CD4-positive, alpha-beta T cell treated with Interleukin-10 for 1 hour (primary cell): Measurements from ENCODE around the gene CTNNA2.

ENCODE experiments used
- DNase-seq: peaks from one replicate; pipeline ENCODE4 v3.0.0-alpha.2; 2020

Gene CTNNA2

GRCh38 chr2:80242355-80242910 is 729.6 kb downstream of the CTNNA2 start:
- DNase-seq, result no peak

- no peak for DNase-seq
Observed at GRCh38 chr2:80244905-80245584, 732.2 kb downstream of the CTNNA2 start.

- no peak for DNase-seq
Observed at GRCh38 chr2:80246534-80246933, 733.7 kb downstream of the CTNNA2 start.

GRCh38 chr2:80247339-80247738 is 734.5 kb downstream of the CTNNA2 start:
- no peak for DNase-seq

GRCh38 chr2:80248146-80248545 is 735.3 kb downstream of the CTNNA2 start:
- DNase-seq, result no peak

- no peak for DNase-seq
Observed at GRCh38 chr2:80252294-80252986, 739.6 kb downstream of the CTNNA2 start.

- no peak for DNase-seq
Observed at GRCh38 chr2:80255918-80256781, 743.3 kb downstream of the CTNNA2 start.

- no peak for DNase-seq
Observed at GRCh38 chr2:80256782-80257167, 743.9 kb downstream of the CTNNA2 start.

- no peak for DNase-seq
Observed at GRCh38 chr2:80257450-80257849, 744.6 kb downstream of the CTNNA2 start.

- no peak for DNase-seq
Observed at GRCh38 chr2:80258341-80258740, 745.5 kb downstream of the CTNNA2 start.

- DNase-seq, result no peak
Observed at GRCh38 chr2:80258793-80259192, 745.9 kb downstream of the CTNNA2 start.

GRCh38 chr2:80259292-80259691 is 746.4 kb downstream of the CTNNA2 start:
- DNase-seq, result no peak

GRCh38 chr2:80266231-80266630 is 753.4 kb downstream of the CTNNA2 start:
- DNase-seq, result no peak

GRCh38 chr2:80269806-80270205 is 757.0 kb downstream of the CTNNA2 start:
- DNase-seq, result no peak

GRCh38 chr2:80280598-80280997 is 767.7 kb downstream of the CTNNA2 start:
- DNase-seq, result no peak

- DNase-seq, result no peak
Observed at GRCh38 chr2:80281049-80281448, 768.2 kb downstream of the CTNNA2 start.

- DNase-seq, result no peak
Observed at GRCh38 chr2:80288576-80288975, 775.7 kb downstream of the CTNNA2 start.

- no peak for DNase-seq
Observed at GRCh38 chr2:80291656-80292055, 778.8 kb downstream of the CTNNA2 start.

- no peak for DNase-seq
Observed at GRCh38 chr2:80292474-80292873, 779.6 kb downstream of the CTNNA2 start.

- no peak for DNase-seq
Observed at GRCh38 chr2:80293039-80293438, 780.2 kb downstream of the CTNNA2 start.

GRCh38 chr2:80298954-80299353 is 786.1 kb downstream of the CTNNA2 start:
- DNase-seq, result no peak

- DNase-seq, result no peak
Observed at GRCh38 chr2:80299661-80300060, 786.8 kb downstream of the CTNNA2 start.

GRCh38 chr2:80300346-80300745 is 787.5 kb downstream of the CTNNA2 start:
- DNase-seq, result no peak
